M059J (cell line): Measurements from ENCODE around the gene PROB1. TPM values are rescaled to one million over a fixed set of nuclear protein-coding genes. Genes with fewer than 3 reads are reported as not detected.
"Not testable (repeated sequence)": the region's sequence is repeated elsewhere in the genome, so short reads cannot be mapped to it uniquely, and the experiment has no call there.

ENCODE experiments used
- DNase-seq: peaks from one replicate; pipeline ENCODE4 v3.0.0-alpha.2; 2012; ENCODE audit warnings: low read depth
- total RNA-seq: library from RNA; depleted of rRNA; stranded (reverse); fragments of >200 nt; shearing (Covaris generic); gene quantifications from 2 replicates; pipeline ENCODE4 v1.2.3, GENCODE V29; 2014

The PROB1 gene
- total RNA-seq, 1 experiment from 2014 or later: 0.81 TPM

- DNase-seq: no peak
These were observed 2.6 kb downstream of the PROB1 start for GRCh38 chr5:139392324-139392677.

- DNase-seq: peak; percentile 57
These were observed 3.2 kb downstream of the PROB1 start for GRCh38 chr5:139391570-139392323.

DNA sequence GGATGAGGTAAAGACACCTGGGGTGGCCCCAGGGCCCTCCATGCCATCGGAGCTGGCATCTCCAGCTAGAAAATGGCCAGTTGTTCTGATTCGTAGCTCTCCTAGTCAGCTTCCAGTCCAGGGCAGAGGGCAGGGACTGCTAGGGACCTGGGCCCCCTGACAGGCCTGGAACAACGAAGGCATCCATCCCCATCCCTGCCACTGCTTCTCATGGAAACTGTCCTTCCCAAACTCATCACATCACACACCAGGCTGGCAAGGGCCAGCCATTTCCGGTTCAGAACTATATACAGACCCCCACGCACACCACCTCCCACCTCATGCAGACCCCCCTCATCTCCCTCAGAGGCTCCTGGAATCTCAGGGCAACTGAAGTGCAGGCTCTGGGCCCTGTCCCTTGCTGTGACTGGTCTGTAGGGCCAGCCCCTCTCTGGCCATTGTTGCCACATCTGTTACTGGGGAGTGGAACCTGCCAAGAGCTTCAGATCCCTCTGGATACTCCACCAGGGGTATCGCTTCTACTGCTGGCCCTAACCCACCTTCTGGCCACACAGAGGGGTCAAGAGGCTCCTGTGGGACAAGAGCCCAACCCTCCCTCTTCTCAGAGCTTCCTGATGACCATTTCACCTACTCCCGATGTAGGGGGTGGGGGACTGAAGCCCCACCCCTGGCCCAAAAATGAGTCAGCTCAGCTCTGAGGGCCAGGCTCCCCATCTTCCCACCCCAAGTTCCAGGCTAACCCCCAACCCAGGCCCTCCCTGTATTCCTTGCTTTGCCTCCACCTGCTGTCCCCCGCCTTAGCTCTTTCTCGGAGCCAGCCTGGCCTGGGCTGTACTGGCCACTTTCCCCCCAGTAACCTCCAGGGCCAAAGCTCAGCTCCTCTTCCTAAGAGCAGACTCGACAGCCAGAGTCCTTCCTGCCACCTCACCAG, 4.0 kb downstream of the PROB1 start:
- DNase-seq: no peak

GRCh38 chr5:139389701-139390638, 4.9 kb downstream of the PROB1 start, which contains the start of gene MZB1:
TSS of gene MZB1 (minus strand) at chr5:139389913. CDS start at chr5:139389856, 57 bp downstream.
- no peak for DNase-seq

GRCh38 chr5:139388198-139388821, 6.6 kb downstream of the PROB1 start:
- no peak for DNase-seq

- no peak for DNase-seq
These were observed 7.2 kb downstream of the PROB1 start for GRCh38 chr5:139387611-139388197.

GRCh38 chr5:139386956-139387355, 7.9 kb downstream of the PROB1 start:
- not testable (repeated sequence) for DNase-seq

GRCh38 chr5:139386050-139386438, 8.9 kb downstream of the PROB1 start:
- DNase-seq: no peak

DNA sequence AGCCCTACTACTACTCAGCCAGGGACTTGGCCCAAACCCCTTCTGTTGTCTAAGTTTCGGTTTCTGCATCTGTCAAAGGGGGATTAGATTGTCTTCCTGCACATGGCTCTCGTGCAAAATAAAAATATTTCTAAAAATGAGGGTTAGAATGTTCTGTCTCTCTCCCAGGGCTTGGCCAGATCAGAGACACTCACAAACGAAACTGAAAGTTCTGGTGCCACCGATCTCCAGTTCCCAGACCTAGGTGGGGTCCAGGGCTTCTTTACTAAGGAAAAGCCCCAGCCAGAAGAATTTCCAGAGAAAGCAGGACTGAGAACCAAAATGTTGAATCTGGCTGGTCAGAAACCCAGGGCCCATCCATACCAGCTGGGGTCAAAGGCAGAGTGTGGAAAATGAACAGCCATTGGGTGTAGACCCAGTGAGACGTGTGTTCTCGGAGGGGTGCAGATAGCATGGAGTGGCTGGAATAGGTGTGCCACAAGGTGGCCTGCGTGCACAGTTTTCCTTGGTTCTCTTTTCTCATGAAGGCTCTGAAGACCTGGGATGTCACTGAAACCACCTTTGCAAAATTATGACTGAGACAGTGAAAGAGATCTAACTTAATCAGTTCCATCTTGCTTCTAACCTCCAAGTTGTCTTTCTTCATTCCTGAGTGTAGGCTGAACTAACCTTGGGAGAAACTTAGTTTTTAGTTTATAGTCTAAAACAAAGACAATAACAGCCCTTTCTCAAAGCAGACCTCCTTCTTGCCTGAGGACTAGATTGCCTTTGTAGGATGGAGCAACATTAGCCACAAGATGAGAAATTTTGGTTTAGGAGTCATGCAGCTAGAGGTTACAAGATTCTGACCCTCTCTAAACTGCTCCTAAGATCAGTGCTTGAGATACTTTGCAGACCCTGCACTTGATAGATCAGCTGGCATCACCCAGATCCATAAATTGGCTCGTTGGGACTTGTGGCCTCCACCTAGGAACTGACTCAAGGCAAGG, 9.5 kb downstream of the PROB1 start:
- DNase-seq: peak; percentile 37

DNA sequence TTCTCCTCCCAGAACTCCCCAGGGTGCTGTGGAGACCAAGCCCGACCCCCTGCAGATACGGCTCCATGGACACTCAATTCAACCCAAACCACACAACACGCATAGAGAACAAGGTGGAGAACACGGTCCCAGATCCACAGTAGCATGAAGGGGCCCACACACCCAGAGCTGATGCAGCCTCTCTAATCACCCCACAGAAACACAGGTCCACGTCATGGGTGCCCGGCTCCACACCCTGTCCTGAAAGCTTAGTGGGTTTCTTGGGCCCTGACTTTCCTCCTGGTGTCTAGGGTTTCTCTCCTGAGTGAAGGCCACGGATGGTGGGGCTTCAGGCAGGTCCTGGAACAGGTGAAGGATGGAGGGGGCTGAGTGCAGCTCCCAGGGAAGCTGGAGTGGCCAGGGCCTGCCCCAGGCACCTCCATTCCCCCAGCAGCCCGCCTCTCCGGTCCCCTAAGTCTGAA, 10.3 kb downstream of the PROB1 start:
- DNase-seq: no peak

GRCh38 chr5:139383993-139384590, 10.8 kb downstream of the PROB1 start:
- DNase-seq: no peak

GRCh38 chr5:139383275-139383992, 11.5 kb downstream of the PROB1 start, which contains the start of gene SLC23A1:
TSS of gene SLC23A1 (minus strand) at chr5:139383297. CDS start at chr5:139383253, 44 bp downstream.
- DNase-seq: no peak

- no peak for DNase-seq
These were observed 12.1 kb downstream of the PROB1 start for GRCh38 chr5:139382807-139383206.

- DNase-seq: no peak
These were observed 12.8 kb downstream of the PROB1 start for GRCh38 chr5:139381837-139382761.

DNA sequence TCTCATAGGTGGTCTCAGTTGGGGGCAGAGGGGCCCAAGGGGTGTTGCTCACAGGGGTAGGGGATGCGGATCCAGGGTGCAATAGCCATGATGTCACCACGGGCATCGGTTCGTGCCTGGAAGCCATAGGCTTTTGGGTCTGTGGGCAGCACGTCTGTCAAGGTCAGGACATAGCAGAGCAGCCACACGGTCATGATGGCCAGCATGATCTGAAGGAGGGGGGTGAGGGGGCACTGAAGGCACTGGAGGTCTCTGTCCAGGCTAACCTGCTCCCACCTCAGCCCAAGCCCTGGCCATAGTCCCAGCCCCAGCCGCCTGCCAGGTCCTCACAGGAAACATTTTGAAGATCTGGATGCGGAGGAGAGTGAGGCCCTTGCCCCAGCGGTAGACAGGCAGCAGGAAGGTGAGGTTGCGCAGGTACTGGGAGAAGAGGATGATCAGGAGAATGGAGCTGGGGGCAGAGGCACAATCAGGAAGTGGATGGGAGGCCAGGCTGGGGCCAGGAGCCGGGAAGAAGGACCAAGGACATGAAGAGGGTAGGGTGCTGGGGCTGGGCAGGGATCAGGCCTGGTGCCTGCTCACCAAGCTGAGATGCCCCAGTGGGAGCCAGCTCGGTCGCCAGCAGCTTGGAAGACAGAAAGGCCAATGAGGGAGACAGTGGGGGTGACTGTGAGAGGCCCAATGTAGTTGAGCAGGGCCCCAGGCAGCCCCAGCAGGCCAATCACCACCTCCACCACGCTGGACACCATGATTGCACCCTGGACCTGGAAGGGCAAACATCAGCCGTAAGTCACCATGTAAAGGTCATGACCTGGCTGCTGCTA, 15.1 kb downstream of the PROB1 start:
- no peak for DNase-seq

- DNase-seq: no peak
These were observed 16.0 kb downstream of the PROB1 start for GRCh38 chr5:139378941-139379361.
